ENCODE results near the gene ELOVL3. TPM values are rescaled to one million over a fixed set of nuclear protein-coding genes. Genes with fewer than 3 reads are reported as not detected.

Gene ELOVL3
- total and polyA plus RNA-seq, 5 donors, result 0.17 to 0.56 (median 0.23) TPM

Other genes starting within 250 kb of the ELOVL3 start
- 10 to 100 TPM; 43.2 to 87.3 (median 53.7) TPM for gene ARMH3, start 170.1 kb upstream of the ELOVL3 start, total RNA-seq
- gene ARMH3, start 170.1 kb upstream of the ELOVL3 start, polyA plus RNA-seq, result 38.1 TPM
- 10 to 100 TPM; 10.5 to 12.0 (median 11.1) TPM for gene HPS6, start 160.9 kb upstream of the ELOVL3 start, total RNA-seq
- gene HPS6, start 160.9 kb upstream of the ELOVL3 start, polyA plus RNA-seq, result 8.6 TPM
- gene LDB1, start 105.9 kb upstream of the ELOVL3 start, total RNA-seq, result 10 to 100 TPM; 48.7 to 90.9 (median 70.3) TPM
- 45.5 TPM for gene LDB1, start 105.9 kb upstream of the ELOVL3 start, polyA plus RNA-seq
- gene PPRC1, start 93.3 kb upstream of the ELOVL3 start, total RNA-seq, result 10 to 100 TPM; 12.7 to 28.3 (median 15.3) TPM
- gene PPRC1, start 93.3 kb upstream of the ELOVL3 start, polyA plus RNA-seq, result 11.6 TPM
- gene NOLC1, start 73.9 kb upstream of the ELOVL3 start, total RNA-seq, result 10 to 100 TPM; 28.8 to 38.0 (median 31.7) TPM
- gene NOLC1, start 73.9 kb upstream of the ELOVL3 start, polyA plus RNA-seq, result 18.4 TPM
- under 1 TPM; 0.25 to 0.82 (median 0.29) TPM for gene PITX3, start 15.2 kb downstream of the ELOVL3 start, total RNA-seq
- gene PITX3, start 15.2 kb downstream of the ELOVL3 start, polyA plus RNA-seq, result 0.52 TPM
- 10 to 100 TPM; 34.9 to 43.3 (median 36.9) TPM for gene GBF1, start 19.2 kb downstream of the ELOVL3 start, total RNA-seq
- 17.2 TPM for gene GBF1, start 19.2 kb downstream of the ELOVL3 start, polyA plus RNA-seq
- 10 to 100 TPM in 3 of 4 donors, 1 to 10 TPM in 1; 9.3 to 18.2 (median 15.3) TPM for gene NFKB2, start 169.4 kb downstream of the ELOVL3 start, total RNA-seq
- 9.7 TPM for gene NFKB2, start 169.4 kb downstream of the ELOVL3 start, polyA plus RNA-seq
- 1 to 10 TPM; 4.6 to 9.4 (median 6.6) TPM for gene PSD, start 192.5 kb downstream of the ELOVL3 start, total RNA-seq
- 5.7 TPM for gene PSD, start 192.5 kb downstream of the ELOVL3 start, polyA plus RNA-seq
- gene FBXL15, start 194.5 kb downstream of the ELOVL3 start, total RNA-seq, result 10 to 100 TPM; 14.0 to 15.6 (median 14.4) TPM
- 14.4 TPM for gene FBXL15, start 194.5 kb downstream of the ELOVL3 start, polyA plus RNA-seq
- gene CUEDC2, start 206.3 kb downstream of the ELOVL3 start, total RNA-seq, result 10 to 100 TPM; 68.7 to 78.6 (median 71.6) TPM
- gene CUEDC2, start 206.3 kb downstream of the ELOVL3 start, polyA plus RNA-seq, result 94.6 TPM
- gene C10orf95, start 225.2 kb downstream of the ELOVL3 start, total RNA-seq, result not detected
- 0.09 TPM for gene C10orf95, start 225.2 kb downstream of the ELOVL3 start, polyA plus RNA-seq

Data from right cardiac atrium (tissue), 5 donors.